HepG2 (cell line): ENCODE results near the gene SMARCA2. TPM values are rescaled to one million over a fixed set of nuclear protein-coding genes. Genes with fewer than 3 reads are reported as not detected.

Experiments
- ATAC-seq: fragments of 200-7000 bp; cut with Tn5 transposase; 3 replicates; pipeline ENCODE4 v1.9.1; 2020; ENCODE audit warnings: mild to moderate bottlenecking, moderate library complexity
- BruUV-seq: library from RNA; stranded (reverse); fragments of 400-500 nt; replicated peaks from 2 replicates; lab custom pipeline; 2021; lab: Mats Ljungman, UMichigan
- CTCF ChIA-PET: fragments of 300-600 bp; formaldehyde crosslinking; extraction: SDS; loops from one replicate; lab custom pipeline; 2021; ENCODE audit warnings: low total read pairs, inconsistent platforms, low intra/inter-chr PET ratio; lab: Yijun Ruan, JAX
- POLR2A ChIA-PET: fragments of 350-600 bp; sonication (Branson Sonifier 250); formaldehyde crosslinking; loops from one replicate; lab custom pipeline; 2020; ENCODE audit warnings: antibody characterized with exemption, inconsistent platforms; lab: Yijun Ruan, JAX
- DNase-seq: peaks from one replicate; pipeline ENCODE4 v3.0.0-alpha.2; 2015; ENCODE audit warnings: low spot score
- FAIRE-seq: peaks from 3 replicates; lab custom pipeline; 2011; peaks lifted over from hg19 to GRCh38; lab: Jason Lieb, UNC
- H2AFZ ChIP-seq: one replicate; pipeline ENCODE4 v1.6.1; 2011; ENCODE audit warnings: low read length, inconsistent platforms
- H3K27ac ChIP-seq: fragments of 300-600 bp; 3 replicates; pipeline ENCODE4 v1.8.0; 2011; ENCODE audit warnings: mixed run types, mild to moderate bottlenecking, mixed read lengths, low read length, inconsistent platforms; ENCODE audit not compliant: insufficient read depth; ENCODE audit errors: extremely low read length
- H3K27me3 ChIP-seq, 2 experiments: fragments of 200-600 bp in 1 of 2; 2 replicates in 1 of 2; 3 replicates in 1 of 2; pipeline versions ENCODE4 v1.6.0 to v1.8.0; 2011; ENCODE audit warnings: low read length in 2 of 2, mild to moderate bottlenecking in 2 of 2, moderate library complexity in 2 of 2, inconsistent platforms in 1 of 2; ENCODE audit not compliant: insufficient read depth in 2 of 2, control insufficient read depth in 1 of 2
- H3K36me3 ChIP-seq, 2 experiments: fragments of 200-600 bp in 1 of 2; replicated peaks in 1 of 2; 2 replicates in 1 of 2; 3 replicates in 1 of 2; pipeline versions ENCODE4 v1.5.1 to v1.8.0; 2011; ENCODE audit warnings: low read length in 2 of 2, inconsistent platforms in 1 of 2; ENCODE audit not compliant: insufficient read depth in 2 of 2, control insufficient read depth in 1 of 2
- H3K4me1 ChIP-seq: 2 replicates; pipeline ENCODE4 v1.5.1; 2012; ENCODE audit warnings: low read length, inconsistent platforms; ENCODE audit not compliant: insufficient read depth
- H3K4me2 ChIP-seq: 2 replicates; pipeline ENCODE4 v1.6.0; 2011; ENCODE audit warnings: low read depth, low read length, inconsistent platforms
- H3K4me3 ChIP-seq, 3 experiments: fragments of 200-600 bp in 1 of 3; sonication (generic), shearing (Covaris generic) in 1 of 3; replicated peaks in 1 of 3; 2 replicates each; pipeline ENCODE4 v1.5.1; 2011 to 2016; ENCODE audit warnings: low read length in 3 of 3, inconsistent platforms in 2 of 3, low read depth in 2 of 3, mild to moderate bottlenecking in 2 of 3, control low read depth in 1 of 3, mixed read lengths in 1 of 3; ENCODE audit not compliant: insufficient read depth in 1 of 3
- H3K79me2 ChIP-seq: one replicate; pipeline ENCODE4 v1.6.1; 2011; ENCODE audit warnings: low read length, inconsistent platforms; ENCODE audit not compliant: insufficient read depth
- H3K9ac ChIP-seq: 2 replicates; pipeline ENCODE4 v1.6.0; 2011; ENCODE audit warnings: mild to moderate bottlenecking, low read depth, low read length, inconsistent platforms; ENCODE audit not compliant: insufficient read depth
- H3K9me3 ChIP-seq: 2 replicates; pipeline ENCODE4 v1.5.1; 2012; ENCODE audit warnings: mild to moderate bottlenecking, low read length
- H4K20me1 ChIP-seq: 2 replicates; pipeline ENCODE4 v1.6.0; 2011; ENCODE audit warnings: inconsistent platforms, mild to moderate bottlenecking, low read length, moderate library complexity; ENCODE audit not compliant: insufficient read depth
- GPN1 ChIP-seq: sonication (generic); formaldehyde crosslinking; IDR thresholded peaks from 2 replicates; pipeline ENCODE4 v1.5.1; 2020; ENCODE audit warnings: missing genetic modification reagents, borderline replicate concordance
- WIZ ChIP-seq: sonication (generic); formaldehyde crosslinking; IDR thresholded peaks from 2 replicates; pipeline ENCODE4 v1.5.1; 2020; ENCODE audit warnings: mild to moderate bottlenecking, missing genetic modification reagents
- WGBS: methylation state at CpG from one replicate; pipeline ENCODE4 v1.1.6; 2017; ENCODE audit warnings: low lambda C conversion rate; 5-methylcytosine and 5-hydroxymethylcytosine counted together
- in situ Hi-C: cut with HindIII; loops from 2 replicates; pipeline ENCODE4 v1.10.0; 2017; ENCODE audit warnings: low pct_unique_long_range_greater_than_20kb; ENCODE audit not compliant: extremely low pct_ligation_motif_present
- intact Hi-C: fragments of 100-400 bp; cut with micrococcal nuclease; formaldehyde crosslinking; loops from one replicate; pipeline ENCODE4 v1.10.0; 2022; ENCODE audit not compliant: unreplicated experiment
- polyA plus RNA-seq, 8 experiments: library from polyadenylated mRNA; depleted of rRNA in 3 of 8; stranded (reverse) in 7 of 8; unstranded in 1 of 8; fragments of >200 nt; fragmentation: Illumina TruSeq in 4 of 8; extraction: Trizol in 4 of 8; gene quantifications; 2 replicates each; pipeline versions ENCODE4 v1.2.1 to v1.2.3, GENCODE V29; 2011 to 2016; ENCODE audit warnings: low read depth in 4 of 8, missing spikeins in 1 of 8, mixed read lengths in 1 of 8; ENCODE audit not compliant: insufficient read depth in 1 of 8
- total RNA-seq, 5 experiments: library from RNA; depleted of rRNA; stranded (reverse); fragments of >200 nt; fragmentation: Illumina TruSeq; extraction: Trizol; gene quantifications; 2 replicates each; pipeline ENCODE4 v1.2.3, GENCODE V29; 2016; ENCODE audit warnings: low read depth in 1 of 5
- TF ChIP-seq, protein P1 (sequence below): sonication (generic); formaldehyde crosslinking; IDR thresholded peaks from 2 replicates; pipeline ENCODE4 v1.4.0; 2020; ENCODE audit warnings: missing genetic modification reagents, low read depth, mild to moderate bottlenecking, borderline replicate concordance
- TF ChIP-seq, protein P2 (sequence below): sonication (generic); formaldehyde crosslinking; IDR thresholded peaks from 2 replicates; pipeline ENCODE4 v1.9.0; 2021; ENCODE audit warnings: missing genetic modification reagents, borderline replicate concordance
- TF ChIP-seq, protein P3 (sequence below), 2 experiments: IDR thresholded peaks; 2 replicates each; pipeline ENCODE4 v1.6.1; 2011 to 2012; ENCODE audit warnings: low read length in 2 of 2, borderline replicate concordance in 1 of 2, low read depth in 1 of 2, mild to moderate bottlenecking in 1 of 2, moderate library complexity in 1 of 2
- TF ChIP-seq, protein P4 (sequence below): sonication (generic); formaldehyde crosslinking; IDR thresholded peaks from 2 replicates; pipeline ENCODE4 v1.5.1; 2020; ENCODE audit warnings: mild to moderate bottlenecking, missing genetic modification reagents, moderate library complexity

SMARCA2 gene
- total and polyA plus RNA-seq, 2 of the 13 experiments (the other 11 are each of a cell fraction or from before 2014, with no cell fraction given), result 22.5 to 23.7 TPM

DNA sequence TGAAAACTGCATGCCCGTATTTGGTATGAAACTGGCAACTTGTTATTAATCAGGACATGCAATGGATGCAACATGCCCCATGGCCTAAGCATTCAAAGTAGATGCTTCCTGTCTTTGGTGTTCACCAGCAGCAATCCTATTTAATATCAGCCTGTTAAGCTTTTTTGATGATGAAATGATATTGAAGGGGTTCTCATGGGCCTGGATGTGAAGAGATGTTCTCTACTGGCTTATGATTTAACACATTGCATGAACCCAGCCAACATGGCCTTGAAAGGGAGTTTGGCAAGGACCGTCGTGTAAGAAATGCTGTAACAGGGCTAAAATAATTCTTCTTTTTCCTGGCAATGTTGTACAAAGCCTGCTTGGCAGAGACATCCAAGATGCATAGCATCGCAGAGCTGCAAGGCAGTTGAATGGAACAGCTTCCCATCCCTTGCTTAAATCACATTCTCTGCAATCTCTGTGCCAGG lies 111.2 kb downstream of the SMARCA2 start (continued):
- TF ChIP-seq GPN1 (CRISPR knock-in tag) (no peak), WIZ (CRISPR knock-in tag) (no peak)
- TF ChIP-seq, protein P1, sequence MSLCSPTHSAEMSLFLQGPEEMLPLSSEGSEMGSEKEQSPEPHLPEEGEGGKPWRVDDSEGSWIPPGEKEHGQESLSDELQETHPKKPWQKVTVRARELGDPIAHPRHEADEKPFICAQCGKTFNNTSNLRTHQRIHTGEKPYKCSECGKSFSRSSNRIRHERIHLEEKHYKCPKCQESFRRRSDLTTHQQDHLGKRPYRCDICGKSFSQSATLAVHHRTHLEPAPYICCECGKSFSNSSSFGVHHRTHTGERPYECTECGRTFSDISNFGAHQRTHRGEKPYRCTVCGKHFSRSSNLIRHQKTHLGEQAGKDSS (CRISPR knock-in tag), result no peak
- TF ChIP-seq, protein P2, sequence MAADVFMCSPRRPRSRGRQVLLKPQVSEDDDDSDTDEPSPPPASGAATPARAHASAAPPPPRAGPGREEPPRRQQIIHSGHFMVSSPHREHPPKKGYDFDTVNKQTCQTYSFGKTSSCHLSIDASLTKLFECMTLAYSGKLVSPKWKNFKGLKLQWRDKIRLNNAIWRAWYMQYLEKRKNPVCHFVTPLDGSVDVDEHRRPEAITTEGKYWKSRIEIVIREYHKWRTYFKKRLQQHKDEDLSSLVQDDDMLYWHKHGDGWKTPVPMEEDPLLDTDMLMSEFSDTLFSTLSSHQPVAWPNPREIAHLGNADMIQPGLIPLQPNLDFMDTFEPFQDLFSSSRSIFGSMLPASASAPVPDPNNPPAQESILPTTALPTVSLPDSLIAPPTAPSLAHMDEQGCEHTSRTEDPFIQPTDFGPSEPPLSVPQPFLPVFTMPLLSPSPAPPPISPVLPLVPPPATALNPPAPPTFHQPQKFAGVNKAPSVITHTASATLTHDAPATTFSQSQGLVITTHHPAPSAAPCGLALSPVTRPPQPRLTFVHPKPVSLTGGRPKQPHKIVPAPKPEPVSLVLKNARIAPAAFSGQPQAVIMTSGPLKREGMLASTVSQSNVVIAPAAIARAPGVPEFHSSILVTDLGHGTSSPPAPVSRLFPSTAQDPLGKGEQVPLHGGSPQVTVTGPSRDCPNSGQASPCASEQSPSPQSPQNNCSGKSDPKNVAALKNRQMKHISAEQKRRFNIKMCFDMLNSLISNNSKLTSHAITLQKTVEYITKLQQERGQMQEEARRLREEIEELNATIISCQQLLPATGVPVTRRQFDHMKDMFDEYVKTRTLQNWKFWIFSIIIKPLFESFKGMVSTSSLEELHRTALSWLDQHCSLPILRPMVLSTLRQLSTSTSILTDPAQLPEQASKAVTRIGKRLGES (CRISPR knock-in tag), result no peak

DNA sequence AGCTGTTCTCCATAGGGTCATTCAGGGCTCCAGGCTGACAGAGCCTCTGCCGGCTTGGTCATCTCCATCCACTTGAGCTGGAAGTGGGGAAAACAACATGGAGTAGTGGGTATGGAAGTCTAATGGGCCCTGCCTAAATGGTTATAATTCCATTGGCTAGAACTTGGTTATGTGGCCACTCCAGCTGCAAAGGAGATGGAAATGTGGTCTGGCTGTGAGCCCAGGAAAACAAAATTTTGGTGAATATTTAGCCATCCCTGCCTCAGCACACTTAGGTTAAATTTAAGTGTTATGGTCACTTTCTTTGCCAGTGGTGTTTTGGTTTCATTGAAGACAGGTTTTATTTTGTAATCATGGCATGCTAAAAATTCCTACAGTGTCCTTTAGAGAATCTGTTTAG lies 112.3 kb downstream of the SMARCA2 start:
- no peaks in the 10 kb centered on the region for H3K79me2 ChIP-seq
- H3K9me3 ChIP-seq, result no peaks in the 10 kb centered on the region
- no peak for DNase-seq
- no peak overlapping the region for H3K9ac ChIP-seq
- H3K27ac ChIP-seq, result no peak overlapping the region
- no TSS peak for BruUV-seq
- H2AFZ ChIP-seq, result no peak overlapping the region
- H3K36me3 ChIP-seq, result peaks cover 1 to 16% of the 10 kb centered on the region in 2 experiments; a peak in 2 of 5 replicates
- intact Hi-C loops, result loop anchor here (10.0 kb wide), 1 partner anchor 707 kb away; no protein-coding TSS in a partner anchor
- no peak for FAIRE-seq
- H3K4me1 ChIP-seq, result no peaks in the 10 kb centered on the region
- no peak for ATAC-seq
- 100% methylated on average over 1 of the region's 1 CpG for WGBS
- no peaks in the 10 kb centered on the region for H3K27me3 ChIP-seq
- in situ Hi-C loops, result no loop called here
- H3K4me3 ChIP-seq, result no peak overlapping the region
- CTCF ChIA-PET, result no interaction called here
- no peaks in the 10 kb centered on the region for H4K20me1 ChIP-seq
- POLR2A ChIA-PET, result no interaction called here
- no peak overlapping the region for H3K4me2 ChIP-seq
- TF ChIP-seq, protein P3, sequence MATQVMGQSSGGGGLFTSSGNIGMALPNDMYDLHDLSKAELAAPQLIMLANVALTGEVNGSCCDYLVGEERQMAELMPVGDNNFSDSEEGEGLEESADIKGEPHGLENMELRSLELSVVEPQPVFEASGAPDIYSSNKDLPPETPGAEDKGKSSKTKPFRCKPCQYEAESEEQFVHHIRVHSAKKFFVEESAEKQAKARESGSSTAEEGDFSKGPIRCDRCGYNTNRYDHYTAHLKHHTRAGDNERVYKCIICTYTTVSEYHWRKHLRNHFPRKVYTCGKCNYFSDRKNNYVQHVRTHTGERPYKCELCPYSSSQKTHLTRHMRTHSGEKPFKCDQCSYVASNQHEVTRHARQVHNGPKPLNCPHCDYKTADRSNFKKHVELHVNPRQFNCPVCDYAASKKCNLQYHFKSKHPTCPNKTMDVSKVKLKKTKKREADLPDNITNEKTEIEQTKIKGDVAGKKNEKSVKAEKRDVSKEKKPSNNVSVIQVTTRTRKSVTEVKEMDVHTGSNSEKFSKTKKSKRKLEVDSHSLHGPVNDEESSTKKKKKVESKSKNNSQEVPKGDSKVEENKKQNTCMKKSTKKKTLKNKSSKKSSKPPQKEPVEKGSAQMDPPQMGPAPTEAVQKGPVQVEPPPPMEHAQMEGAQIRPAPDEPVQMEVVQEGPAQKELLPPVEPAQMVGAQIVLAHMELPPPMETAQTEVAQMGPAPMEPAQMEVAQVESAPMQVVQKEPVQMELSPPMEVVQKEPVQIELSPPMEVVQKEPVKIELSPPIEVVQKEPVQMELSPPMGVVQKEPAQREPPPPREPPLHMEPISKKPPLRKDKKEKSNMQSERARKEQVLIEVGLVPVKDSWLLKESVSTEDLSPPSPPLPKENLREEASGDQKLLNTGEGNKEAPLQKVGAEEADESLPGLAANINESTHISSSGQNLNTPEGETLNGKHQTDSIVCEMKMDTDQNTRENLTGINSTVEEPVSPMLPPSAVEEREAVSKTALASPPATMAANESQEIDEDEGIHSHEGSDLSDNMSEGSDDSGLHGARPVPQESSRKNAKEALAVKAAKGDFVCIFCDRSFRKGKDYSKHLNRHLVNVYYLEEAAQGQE (IDR thresholded peaks at IDR 0.05; ENCODE audit: borderline replicate concordance in 1 of 2, low read depth in 1 of 2, low read length in 2 of 2), result no peak
- TF ChIP-seq, protein P4, sequence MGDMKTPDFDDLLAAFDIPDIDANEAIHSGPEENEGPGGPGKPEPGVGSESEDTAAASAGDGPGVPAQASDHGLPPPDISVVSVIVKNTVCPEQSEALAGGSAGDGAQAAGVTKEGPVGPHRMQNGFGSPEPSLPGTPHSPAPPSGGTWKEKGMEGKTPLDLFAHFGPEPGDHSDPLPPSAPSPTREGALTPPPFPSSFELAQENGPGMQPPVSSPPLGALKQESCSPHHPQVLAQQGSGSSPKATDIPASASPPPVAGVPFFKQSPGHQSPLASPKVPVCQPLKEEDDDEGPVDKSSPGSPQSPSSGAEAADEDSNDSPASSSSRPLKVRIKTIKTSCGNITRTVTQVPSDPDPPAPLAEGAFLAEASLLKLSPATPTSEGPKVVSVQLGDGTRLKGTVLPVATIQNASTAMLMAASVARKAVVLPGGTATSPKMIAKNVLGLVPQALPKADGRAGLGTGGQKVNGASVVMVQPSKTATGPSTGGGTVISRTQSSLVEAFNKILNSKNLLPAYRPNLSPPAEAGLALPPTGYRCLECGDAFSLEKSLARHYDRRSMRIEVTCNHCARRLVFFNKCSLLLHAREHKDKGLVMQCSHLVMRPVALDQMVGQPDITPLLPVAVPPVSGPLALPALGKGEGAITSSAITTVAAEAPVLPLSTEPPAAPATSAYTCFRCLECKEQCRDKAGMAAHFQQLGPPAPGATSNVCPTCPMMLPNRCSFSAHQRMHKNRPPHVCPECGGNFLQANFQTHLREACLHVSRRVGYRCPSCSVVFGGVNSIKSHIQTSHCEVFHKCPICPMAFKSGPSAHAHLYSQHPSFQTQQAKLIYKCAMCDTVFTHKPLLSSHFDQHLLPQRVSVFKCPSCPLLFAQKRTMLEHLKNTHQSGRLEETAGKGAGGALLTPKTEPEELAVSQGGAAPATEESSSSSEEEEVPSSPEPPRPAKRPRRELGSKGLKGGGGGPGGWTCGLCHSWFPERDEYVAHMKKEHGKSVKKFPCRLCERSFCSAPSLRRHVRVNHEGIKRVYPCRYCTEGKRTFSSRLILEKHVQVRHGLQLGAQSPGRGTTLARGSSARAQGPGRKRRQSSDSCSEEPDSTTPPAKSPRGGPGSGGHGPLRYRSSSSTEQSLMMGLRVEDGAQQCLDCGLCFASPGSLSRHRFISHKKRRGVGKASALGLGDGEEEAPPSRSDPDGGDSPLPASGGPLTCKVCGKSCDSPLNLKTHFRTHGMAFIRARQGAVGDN (CRISPR knock-in tag), result no peak
